Activated CD4-positive, alpha-beta T cell treated with anti-CD3 and anti-CD28 coated beads, Interleukin-2, amount 10 ng/mL, durations not matched to agents 24 days and 14 days (primary cell): ENCODE data around the gene DTX3L. TPM values are rescaled to one million over a fixed set of nuclear protein-coding genes. Genes with fewer than 3 reads are reported as not detected.
"Not testable (repeated sequence)": the region's sequence is repeated elsewhere in the genome, so short reads cannot be mapped to it uniquely, and the experiment has no call there.

Experiments used
- DNase-seq: peaks from one replicate; pipeline ENCODE4 v3.0.0; 2022
- H3K27ac Mint-ChIP-seq: one replicate; pipeline ENCODE4 v1.8.0; 2022; ENCODE audit warnings: mild to moderate bottlenecking, mixed read lengths
- H3K27me3 Mint-ChIP-seq: one replicate; pipeline ENCODE4 v1.8.0; 2022; ENCODE audit warnings: mixed read lengths
- H3K36me3 Mint-ChIP-seq: one replicate; pipeline ENCODE4 v1.8.0; 2022; ENCODE audit warnings: low read depth, mild to moderate bottlenecking, mixed read lengths
- H3K4me1 Mint-ChIP-seq: one replicate; pipeline ENCODE4 v1.8.0; 2021; ENCODE audit warnings: mixed read lengths
- H3K4me3 Mint-ChIP-seq: one replicate; pipeline ENCODE4 v1.8.0; 2022; ENCODE audit warnings: mild to moderate bottlenecking, moderate library complexity, mixed read lengths
- H3K9me3 Mint-ChIP-seq: one replicate; pipeline ENCODE4 v1.8.0; 2021; ENCODE audit warnings: mixed read lengths
- intact Hi-C: fragments of 100-400 bp; cut with micrococcal nuclease; formaldehyde crosslinking; loops from one replicate; pipeline ENCODE4 v1.15.1; 2023
- total RNA-seq: library from RNA; stranded (reverse); gene quantifications from 2 replicates; pipeline ENCODE4 v1.2.3, GENCODE V29; 2022

DTX3L gene
- total RNA-seq, 1 donor from 2014 or later = 39.8 TPM

DNA sequence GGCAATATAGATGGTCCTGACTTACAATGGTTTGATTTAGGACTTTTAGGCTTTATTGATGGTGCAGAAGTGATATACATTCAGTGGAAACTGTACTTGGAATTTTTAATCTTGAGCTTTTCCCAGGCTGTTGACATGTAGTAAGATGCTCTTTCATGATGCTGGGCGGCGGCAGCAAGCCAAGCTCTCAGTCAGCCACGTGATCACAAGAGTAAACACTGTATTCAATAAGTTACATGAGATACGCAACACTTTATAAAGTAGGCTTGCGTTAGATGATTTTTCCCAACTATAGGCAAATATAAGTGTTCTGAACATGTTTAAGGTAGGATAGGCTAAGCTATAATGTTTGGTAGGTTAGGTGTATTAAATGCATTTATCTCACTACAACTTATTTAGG is 18.0 kb upstream of the DTX3L start:
- H3K9me3 Mint-ChIP-seq = no peaks in the 10 kb centered on the region
- no peak overlapping the region for H3K4me3 Mint-ChIP-seq
- intact Hi-C loops = no loop called here
- peaks cover 74% of the 10 kb centered on the region for H3K36me3 Mint-ChIP-seq
- DNase-seq = no peak
- no peak overlapping the region for H3K27ac Mint-ChIP-seq
- peaks cover 16% of the 10 kb centered on the region for H3K4me1 Mint-ChIP-seq
- H3K27me3 Mint-ChIP-seq = no peaks in the 10 kb centered on the region

DNA sequence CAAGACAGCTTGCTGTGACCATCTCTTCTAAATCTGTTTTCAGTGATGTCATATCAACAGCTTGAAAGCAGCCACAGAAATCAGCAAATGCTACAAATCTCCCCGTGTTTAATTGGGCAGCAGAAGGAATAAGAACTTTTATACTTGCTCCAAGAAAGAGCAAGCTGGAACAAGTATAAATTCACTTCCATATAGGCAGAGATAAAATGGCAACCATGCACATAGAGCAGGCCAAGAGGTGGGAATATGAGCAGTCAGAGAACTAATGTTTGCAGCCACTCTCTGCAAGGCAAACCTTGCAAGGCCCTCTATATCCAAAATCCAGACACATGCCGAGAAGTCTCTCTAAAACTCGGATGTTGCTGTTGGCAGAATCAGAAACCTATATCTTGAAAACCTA is 16.1 kb upstream of the DTX3L start:
- Mint-ChIP-seq H3K9me3 (no peaks in the 10 kb centered on the region), H3K27ac (no peak overlapping the region), H3K36me3 (peaks cover 83% of the 10 kb centered on the region), H3K27me3 (no peaks in the 10 kb centered on the region), H3K4me1 (peaks cover 15% of the 10 kb centered on the region), H3K4me3 (no peak overlapping the region)
- DNase-seq = no peak
- intact Hi-C loops = no loop called here

DNA sequence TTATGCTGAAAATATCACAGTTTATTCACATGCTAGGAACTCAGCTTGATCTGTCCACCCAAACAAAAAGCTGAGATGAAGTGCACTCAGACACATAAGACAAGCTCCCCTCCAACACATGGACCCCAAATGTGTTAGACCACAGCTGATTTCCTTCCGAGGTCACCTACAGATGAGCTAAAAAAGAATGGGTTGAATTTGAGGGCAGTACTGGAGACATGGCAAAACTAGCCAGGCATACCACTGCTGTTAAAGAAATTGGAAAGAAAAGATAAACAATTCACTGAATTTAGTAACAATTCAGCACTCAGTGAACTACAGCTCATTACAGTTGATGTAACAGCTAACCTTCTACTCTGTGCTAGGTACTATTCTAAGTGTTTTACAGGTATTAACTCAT is 15.5 kb upstream of the DTX3L start:
- peak overlapping the region; percentile 23 for H3K27ac Mint-ChIP-seq
- H3K9me3 Mint-ChIP-seq = no peaks in the 10 kb centered on the region
- peaks cover 82% of the 10 kb centered on the region for H3K36me3 Mint-ChIP-seq
- peaks cover 19% of the 10 kb centered on the region for H3K4me1 Mint-ChIP-seq
- intact Hi-C loops = no loop called here
- no peaks in the 10 kb centered on the region for H3K27me3 Mint-ChIP-seq
- no peak overlapping the region for H3K4me3 Mint-ChIP-seq
- no peak for DNase-seq

DNA sequence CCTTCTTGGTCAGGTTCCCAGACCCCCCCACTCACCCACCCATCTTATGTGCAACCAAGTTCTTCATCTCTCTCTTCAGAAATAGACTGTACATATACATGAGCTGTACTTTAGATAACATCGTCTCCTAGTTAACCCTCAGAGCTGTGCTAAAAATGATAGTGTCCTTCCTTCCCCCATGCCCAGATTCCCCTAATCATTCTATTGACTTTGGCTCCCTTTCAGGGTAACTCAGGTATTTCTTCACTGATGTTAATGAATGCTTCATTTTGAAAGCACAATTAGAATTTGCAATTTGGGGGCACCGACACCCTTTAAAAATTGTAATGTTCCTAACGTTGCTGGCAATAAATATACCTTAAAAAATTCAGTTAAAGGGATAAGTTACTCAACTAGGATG is 11.0 kb upstream of the DTX3L start:
- Mint-ChIP-seq H3K36me3 (peaks cover 83% of the 10 kb centered on the region), H3K4me3 (no peak overlapping the region), H3K4me1 (peaks cover 35% of the 10 kb centered on the region), H3K27me3 (no peaks in the 10 kb centered on the region), H3K9me3 (no peaks in the 10 kb centered on the region), H3K27ac (no peak overlapping the region)
- no peak for DNase-seq
- intact Hi-C loops = no loop called here

GRCh38 chr3:122555275-122556071 is 8.7 kb upstream of the DTX3L start:
- Mint-ChIP-seq H3K9me3 (no peaks in the 10 kb centered on the region), H3K27me3 (no peaks in the 10 kb centered on the region), H3K27ac (peak overlapping the region; percentile 70), H3K4me1 (peaks cover 45% of the 10 kb centered on the region), H3K4me3 (peak overlapping the region; percentile 8), H3K36me3 (peaks cover 76% of the 10 kb centered on the region)
- intact Hi-C loops = no loop called here
- no peak for DNase-seq

- Mint-ChIP-seq H3K36me3 (peaks cover 69% of the 10 kb centered on the region), H3K9me3 (no peaks in the 10 kb centered on the region), H3K4me1 (peaks cover 52% of the 10 kb centered on the region), H3K4me3 (no peak overlapping the region), H3K27ac (no peak overlapping the region), H3K27me3 (no peaks in the 10 kb centered on the region)
- intact Hi-C loops = no loop called here
- DNase-seq = no peak
Measured at GRCh38 chr3:122557356-122557755, 6.8 kb upstream of the DTX3L start.

DNA sequence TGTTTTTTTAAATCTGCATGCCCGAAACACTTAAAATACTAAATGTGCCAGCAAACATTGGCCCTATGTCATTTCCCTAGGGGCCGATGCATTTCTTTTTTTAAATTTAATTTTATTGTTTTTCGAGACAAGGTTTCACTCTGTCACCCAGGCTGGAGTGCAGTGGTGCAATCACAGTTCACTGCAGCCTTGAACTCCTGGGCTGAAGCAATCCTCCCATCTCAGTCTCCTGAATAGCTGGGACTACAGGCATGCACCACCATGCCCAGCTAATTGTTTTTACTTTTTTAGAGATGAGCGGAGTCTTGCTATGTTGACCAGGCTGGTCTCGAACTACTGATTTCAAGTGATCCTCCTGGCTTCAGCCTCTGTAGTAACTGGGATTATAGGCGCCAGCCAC is 5.5 kb upstream of the DTX3L start:
- H3K4me1 Mint-ChIP-seq = peaks cover 58% of the 10 kb centered on the region
- DNase-seq = no peak
- no peaks in the 10 kb centered on the region for H3K27me3 Mint-ChIP-seq
- H3K4me3 Mint-ChIP-seq = no peak overlapping the region
- intact Hi-C loops = no loop called here
- H3K36me3 Mint-ChIP-seq = peaks cover 62% of the 10 kb centered on the region
- no peak overlapping the region for H3K27ac Mint-ChIP-seq
- H3K9me3 Mint-ChIP-seq = no peaks in the 10 kb centered on the region

GRCh38 chr3:122559906-122560305 is 4.2 kb upstream of the DTX3L start:
- DNase-seq = no peak
- H3K9me3 Mint-ChIP-seq = no peaks in the 10 kb centered on the region
- H3K27ac Mint-ChIP-seq = peak overlapping the region; percentile 63
- H3K4me1 Mint-ChIP-seq = peaks cover 57% of the 10 kb centered on the region
- intact Hi-C loops = loop anchor here (1.0 to 5.0 kb wide), 2 partner anchors 119 to 237 kb away; partner anchors contain the start of gene SLC49A4
- H3K36me3 Mint-ChIP-seq = peaks cover 60% of the 10 kb centered on the region
- peak overlapping the region; percentile 49 for H3K4me3 Mint-ChIP-seq
- no peaks in the 10 kb centered on the region for H3K27me3 Mint-ChIP-seq

GRCh38 chr3:122560680-122561079 is 3.5 kb upstream of the DTX3L start:
- DNase-seq = peak; percentile 91
- no peaks in the 10 kb centered on the region for H3K9me3 Mint-ChIP-seq
- no peaks in the 10 kb centered on the region for H3K27me3 Mint-ChIP-seq
- H3K27ac Mint-ChIP-seq = peak overlapping the region; percentile 87
- H3K4me1 Mint-ChIP-seq = peaks cover 54% of the 10 kb centered on the region
- intact Hi-C loops = loop anchor here (1.0 to 5.0 kb wide), 2 partner anchors 119 to 237 kb away; partner anchors contain the start of gene SLC49A4
- peaks cover 57% of the 10 kb centered on the region for H3K36me3 Mint-ChIP-seq
- H3K4me3 Mint-ChIP-seq = peak overlapping the region; percentile 61

GRCh38 chr3:122562923-122563716 is 1.0 kb upstream of the DTX3L start:
- DNase-seq = peak; percentile 65
- Mint-ChIP-seq H3K4me1 (peaks cover 65% of the 10 kb centered on the region), H3K36me3 (peaks cover 56% of the 10 kb centered on the region), H3K9me3 (no peaks in the 10 kb centered on the region), H3K27me3 (no peaks in the 10 kb centered on the region), H3K27ac (peak overlapping the region; percentile 98), H3K4me3 (peak overlapping the region; percentile 95)
- intact Hi-C loops = loop anchor here (5.0 kb wide), 1 partner anchor 234 kb away; the partner anchor contains the start of gene SLC49A4

DNA sequence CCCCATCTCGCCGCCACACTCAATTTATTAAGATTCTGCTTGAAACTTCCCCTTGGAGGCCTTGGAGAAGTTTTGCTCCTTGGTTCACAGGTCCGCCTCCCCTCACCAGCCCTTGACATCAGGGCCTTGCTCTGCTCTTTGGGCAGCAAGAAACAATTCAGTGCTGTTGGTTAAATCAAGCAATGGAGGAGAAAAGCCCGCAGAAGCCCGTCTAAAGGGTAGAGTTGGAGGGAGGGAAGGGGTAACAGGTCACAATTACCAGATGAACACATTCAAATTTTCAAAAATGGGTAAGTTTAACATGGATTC is 467 bp upstream of the DTX3L start:
- Mint-ChIP-seq H3K27me3 (no peaks in the 10 kb centered on the region), H3K9me3 (no peaks in the 10 kb centered on the region), H3K4me3 (peak overlapping the region; percentile 95), H3K36me3 (peaks cover 59% of the 10 kb centered on the region), H3K27ac (peak overlapping the region; percentile 98), H3K4me1 (peaks cover 70% of the 10 kb centered on the region)
- intact Hi-C loops = loop anchor here (1.0 to 5.0 kb wide), 6 partner anchors 13 to 234 kb away; partner anchors contain the start of genes FAM162A and SLC49A4
- peak; percentile 78 for DNase-seq

- Mint-ChIP-seq H3K4me3 (peak overlapping the region; percentile 55), H3K4me1 (peaks cover 67% of the 10 kb centered on the region), H3K36me3 (peaks cover 75% of the 10 kb centered on the region), H3K27ac (peak overlapping the region; percentile 77)
- intact Hi-C loops, H3K9me3 Mint-ChIP-seq, DNase-seq, H3K27me3 Mint-ChIP-seq: not testable (repeated sequence)
Measured at GRCh38 chr3:122568131-122568530, 4.0 kb downstream of the DTX3L start.

DNA sequence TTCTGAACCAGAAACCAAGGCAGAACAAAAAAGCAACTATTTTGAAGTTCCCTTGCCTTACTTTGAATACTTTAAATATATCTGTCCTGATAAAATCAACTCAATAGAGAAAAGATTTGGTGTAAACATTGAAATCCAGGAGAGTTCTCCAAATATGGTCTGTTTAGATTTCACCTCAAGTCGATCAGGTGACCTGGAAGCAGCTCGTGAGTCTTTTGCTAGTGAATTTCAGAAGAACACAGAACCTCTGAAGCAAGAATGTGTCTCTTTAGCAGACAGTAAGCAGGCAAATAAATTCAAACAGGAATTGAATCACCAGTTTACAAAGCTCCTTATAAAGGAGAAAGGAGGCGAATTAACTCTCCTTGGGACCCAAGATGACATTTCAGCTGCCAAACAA is 4.6 kb downstream of the DTX3L start:
- no peaks in the 10 kb centered on the region for H3K9me3 Mint-ChIP-seq
- H3K4me1 Mint-ChIP-seq = peaks cover 68% of the 10 kb centered on the region
- peak overlapping the region; percentile 77 for H3K27ac Mint-ChIP-seq
- H3K36me3 Mint-ChIP-seq = peaks cover 77% of the 10 kb centered on the region
- intact Hi-C loops = no loop called here
- H3K27me3 Mint-ChIP-seq = no peaks in the 10 kb centered on the region
- no peak for DNase-seq
- H3K4me3 Mint-ChIP-seq = peak overlapping the region; percentile 55

- Mint-ChIP-seq H3K27me3 (no peaks in the 10 kb centered on the region), H3K4me1 (peaks cover 71% of the 10 kb centered on the region), H3K27ac (peak overlapping the region; percentile 83), H3K4me3 (peak overlapping the region; percentile 5), H3K9me3 (no peaks in the 10 kb centered on the region), H3K36me3 (peaks cover 66% of the 10 kb centered on the region)
- intact Hi-C loops = no loop called here
- peak; percentile 71 for DNase-seq
Measured at GRCh38 chr3:122572940-122573412, 8.8 kb downstream of the DTX3L start.
